ENCODE measurements around the gene BMPR1A.

Gene BMPR1A

GRCh38 chr10:86756511-86757112, at the start of gene BMPR1A:
Gene BMPR1A (plus strand): TSS chr10:86756619. CDS start chr10:86876019, 119,400 bp downstream.
- no peak for DNase-seq

DNA sequence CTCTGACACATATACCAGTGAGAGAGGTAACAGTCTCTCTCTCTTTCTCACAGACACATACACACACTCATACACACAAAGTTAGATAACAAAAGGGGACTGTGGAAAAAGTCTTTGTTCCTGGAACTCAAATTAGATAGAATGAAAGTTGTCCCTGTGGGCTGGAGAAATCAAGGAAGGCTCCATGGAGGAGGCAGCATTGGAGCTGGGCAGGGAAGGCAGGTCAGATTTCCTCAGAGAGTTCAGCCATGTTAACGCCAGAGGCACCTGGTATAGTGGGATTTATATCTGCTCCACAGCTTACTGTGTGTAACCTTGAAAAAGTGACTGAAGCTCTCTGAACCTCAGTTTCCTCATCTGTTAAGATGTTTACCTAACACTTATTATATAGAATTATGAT, 49.4 kb upstream of the BMPR1A start:
- DNase-seq, result no peak

- DNase-seq, result no peak
Measured at GRCh38 chr10:86707505-86707904, 48.9 kb upstream of the BMPR1A start.

DNA sequence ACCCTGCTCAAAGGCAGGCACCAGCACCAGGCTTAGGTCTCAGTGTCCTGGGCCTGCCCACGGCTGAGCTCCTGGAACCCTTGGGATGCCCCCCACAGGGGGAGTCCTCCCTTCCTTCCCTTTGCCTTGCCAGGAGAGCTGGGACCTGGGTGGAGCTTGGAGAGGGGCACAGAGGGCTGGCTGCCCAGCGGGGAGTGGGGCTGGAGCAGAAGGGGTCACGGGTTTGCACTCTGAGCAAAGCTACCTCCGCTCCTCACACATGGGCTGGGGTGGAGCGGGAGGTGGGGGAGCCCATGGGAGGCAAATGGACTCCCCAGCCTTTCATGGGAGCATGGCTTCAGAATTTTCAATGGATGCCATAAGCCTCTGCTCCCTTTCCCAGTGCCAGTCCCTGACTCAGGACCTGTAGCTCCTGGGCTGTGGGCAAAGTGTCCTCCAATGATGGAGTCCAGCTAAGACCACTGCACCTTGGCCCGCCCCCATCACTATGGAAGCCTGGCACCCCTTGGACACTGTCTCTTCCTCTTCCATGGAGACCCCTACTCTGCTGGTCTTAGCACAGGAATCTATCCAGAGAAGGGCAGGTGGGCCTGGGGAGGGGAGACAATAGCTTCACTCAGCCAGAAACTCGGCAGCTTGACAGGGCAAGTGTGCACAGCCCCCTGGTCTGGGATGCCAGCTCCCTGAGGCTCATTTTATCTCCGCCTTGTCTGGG, 48.2 kb upstream of the BMPR1A start:
- DNase-seq, result no peak

GRCh38 chr10:86708783-86709380, 47.5 kb upstream of the BMPR1A start:
- no peak for DNase-seq

DNA sequence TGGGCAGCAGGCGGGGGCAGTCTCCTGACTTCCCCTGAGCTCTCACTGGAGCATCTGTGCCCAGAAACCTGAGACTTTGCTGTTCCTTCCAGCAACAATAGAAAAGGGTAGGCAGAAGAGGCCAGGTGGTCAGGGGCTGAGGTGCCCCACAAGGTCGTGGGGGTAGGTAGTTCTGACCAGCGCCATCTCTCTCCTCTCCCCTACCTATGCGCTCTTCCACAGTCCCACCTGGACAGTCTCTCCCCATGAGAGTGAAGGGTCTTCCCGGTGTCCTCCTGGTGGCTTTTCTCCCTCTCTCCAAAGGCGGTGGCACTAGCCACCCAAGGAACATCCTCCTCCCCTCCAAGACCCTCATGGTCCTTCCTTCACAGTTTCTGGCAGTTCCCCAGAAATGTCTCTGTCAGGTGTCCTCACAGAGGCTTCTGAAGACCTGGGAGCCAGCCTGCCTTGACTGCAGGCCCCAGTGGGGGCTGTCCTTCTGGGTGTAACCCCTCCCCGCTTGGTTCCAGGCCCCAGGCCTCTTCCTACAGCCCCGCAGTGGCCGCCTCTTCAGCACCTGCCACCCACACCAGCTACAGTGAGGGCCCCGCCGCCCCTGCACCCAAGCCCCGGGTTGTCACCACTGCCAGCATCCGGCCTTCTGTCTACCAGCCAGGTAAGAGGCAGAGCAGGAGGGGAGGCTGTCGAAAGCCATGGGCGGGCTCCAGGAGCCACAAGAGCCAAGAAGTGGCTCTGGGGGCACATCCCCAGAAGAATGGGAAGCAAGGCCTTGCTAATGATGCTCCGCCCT, 46.8 kb upstream of the BMPR1A start:
- DNase-seq, result no peak

DNA sequence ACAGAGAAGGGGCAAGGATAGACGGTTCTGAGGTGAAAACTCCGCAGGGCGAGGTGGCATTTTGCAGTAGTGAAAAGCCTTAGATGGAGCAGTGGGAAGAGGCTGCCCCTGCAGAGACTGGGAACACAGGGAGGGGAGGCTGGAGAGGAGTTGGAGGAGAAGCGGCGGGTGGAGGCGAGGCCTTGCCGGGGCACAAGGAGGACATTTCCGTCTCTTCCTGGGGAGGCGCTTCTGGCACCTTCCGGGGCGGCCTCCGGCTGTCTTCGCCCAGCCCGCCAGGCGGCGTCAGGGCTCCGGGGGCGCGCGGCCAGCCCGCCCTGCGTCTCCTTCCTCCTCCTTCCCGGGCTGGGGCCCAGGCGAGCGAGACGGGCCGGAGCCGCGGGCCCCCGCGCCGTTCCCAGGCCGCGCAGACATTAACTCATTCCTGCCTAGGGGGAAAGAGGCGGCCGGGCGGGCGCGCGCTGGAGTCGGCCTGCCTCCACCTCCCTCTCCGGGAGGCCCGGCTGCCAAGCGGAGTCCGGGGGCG, 45.4 kb upstream of the BMPR1A start:
- DNase-seq, result no peak

GRCh38 chr10:86711513-86712316, 44.7 kb upstream of the BMPR1A start:
- no peak for DNase-seq

GRCh38 chr10:86712317-86712707, 44.1 kb upstream of the BMPR1A start:
- no peak for DNase-seq

DNA sequence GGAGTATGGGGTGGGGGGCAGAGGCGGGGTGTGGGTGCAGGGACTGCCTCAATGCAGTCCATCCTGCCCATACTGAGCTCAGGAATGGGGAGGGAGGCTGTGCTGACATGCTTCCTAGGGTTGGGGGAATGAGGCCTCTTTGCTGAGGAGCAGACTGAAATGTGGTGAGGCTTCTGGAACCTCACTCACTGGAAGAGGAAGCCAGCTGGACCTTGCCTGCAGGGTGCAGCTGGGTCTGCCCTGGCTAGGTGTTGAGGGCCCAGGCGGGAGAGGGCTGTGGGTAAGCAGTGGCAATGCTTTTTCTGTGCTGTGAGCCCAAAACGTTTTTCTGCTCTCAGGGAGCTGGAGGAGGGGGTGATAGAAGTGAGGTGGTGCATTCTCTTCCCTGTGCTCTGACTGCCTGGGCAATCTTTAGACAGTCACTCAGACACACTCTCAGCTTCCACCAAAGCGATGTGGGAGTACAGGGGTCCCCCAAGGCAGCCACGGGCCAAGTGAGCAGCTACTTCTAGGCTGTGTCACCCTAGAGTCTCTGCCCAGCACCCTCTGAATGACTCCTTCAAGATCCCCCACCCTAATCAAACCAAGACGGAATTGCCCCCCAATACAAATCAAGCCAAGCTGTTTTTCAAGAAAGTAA, 41.1 kb upstream of the BMPR1A start:
- no peak for DNase-seq

DNA sequence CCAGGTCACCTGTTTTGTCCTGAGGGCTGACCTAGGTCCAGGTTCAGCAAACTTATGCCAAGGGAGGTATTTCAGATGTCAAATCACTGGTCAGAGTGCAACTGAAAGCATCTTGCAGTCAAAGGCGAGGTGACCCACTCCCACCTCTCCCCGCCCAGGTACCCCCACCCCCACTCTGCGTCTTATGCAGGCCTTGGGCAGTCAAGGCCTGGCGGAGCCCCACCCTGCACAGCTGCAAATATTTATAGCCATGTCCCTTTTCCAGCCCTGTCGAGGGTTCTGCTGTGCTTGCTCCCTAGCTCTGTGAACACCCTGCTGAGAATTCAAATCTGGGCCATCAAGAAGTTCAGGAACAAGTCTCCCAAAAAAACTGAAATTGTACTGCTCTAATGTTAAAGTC, 40.6 kb upstream of the BMPR1A start:
- DNase-seq, result no peak

- DNase-seq, result no peak
Measured at GRCh38 chr10:86716466-86716865, 40.0 kb upstream of the BMPR1A start.

GRCh38 chr10:86718556-86718955, 37.9 kb upstream of the BMPR1A start:
- no peak for DNase-seq

GRCh38 chr10:86721232-86721631, 35.2 kb upstream of the BMPR1A start:
- no peak for DNase-seq

DNA sequence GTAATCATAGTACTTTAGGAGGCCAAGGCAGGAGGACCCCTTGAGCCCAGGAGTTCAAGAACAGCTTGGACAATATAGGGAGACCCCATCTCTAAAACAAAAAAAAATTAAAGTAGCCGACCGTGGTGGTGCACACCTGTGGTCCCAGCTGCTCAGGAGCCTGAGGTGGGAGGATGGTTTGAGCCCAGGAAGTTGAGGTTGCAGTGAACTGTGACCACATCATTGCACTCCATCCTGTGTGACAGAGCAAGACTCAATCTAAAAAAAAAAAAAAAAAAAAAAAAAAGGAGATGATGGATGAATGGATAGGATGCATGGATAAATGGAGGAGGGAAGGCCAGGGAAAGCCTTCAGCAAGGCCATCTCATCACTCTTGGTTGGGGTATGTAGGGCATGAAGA, 33.4 kb upstream of the BMPR1A start:
- DNase-seq, result no peak

DNA sequence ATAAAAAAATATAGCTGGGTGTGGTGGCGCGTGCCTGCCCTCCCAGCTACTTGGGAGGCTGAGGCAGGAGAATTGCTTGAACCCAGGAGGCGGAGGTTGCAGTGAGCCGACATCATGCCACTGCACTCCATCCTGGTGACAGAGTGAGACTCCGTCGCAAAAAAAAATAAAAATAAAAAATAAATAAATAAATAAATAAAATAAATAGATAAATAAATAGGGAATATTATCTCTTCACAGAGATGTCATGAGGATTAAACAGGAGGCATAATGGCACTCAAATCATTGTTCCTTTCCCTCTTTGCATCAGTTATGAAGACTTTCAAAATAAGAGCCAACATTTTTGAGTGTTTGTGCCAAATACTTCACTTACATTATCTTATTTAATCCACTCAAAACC, 32.0 kb upstream of the BMPR1A start:
- no peak for DNase-seq

- no peak for DNase-seq
Measured at GRCh38 chr10:86725980-86726676, 30.3 kb upstream of the BMPR1A start.

DNA sequence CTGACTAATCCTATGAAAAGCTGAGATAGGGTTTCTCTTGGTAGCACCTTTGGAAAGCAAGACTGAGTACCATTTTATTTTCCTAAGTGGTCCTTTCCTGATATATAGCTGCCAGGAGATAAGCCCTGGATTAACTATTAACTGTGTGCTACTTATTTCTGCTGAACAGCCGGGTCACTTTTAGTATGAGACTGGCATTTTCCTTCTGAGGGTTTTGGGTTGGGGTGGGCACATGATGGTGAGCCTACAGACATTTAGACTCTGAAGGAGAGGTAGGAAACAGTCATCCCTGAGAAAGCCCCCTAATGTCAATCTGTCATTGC, 29.8 kb upstream of the BMPR1A start:
- no peak for DNase-seq

DNA sequence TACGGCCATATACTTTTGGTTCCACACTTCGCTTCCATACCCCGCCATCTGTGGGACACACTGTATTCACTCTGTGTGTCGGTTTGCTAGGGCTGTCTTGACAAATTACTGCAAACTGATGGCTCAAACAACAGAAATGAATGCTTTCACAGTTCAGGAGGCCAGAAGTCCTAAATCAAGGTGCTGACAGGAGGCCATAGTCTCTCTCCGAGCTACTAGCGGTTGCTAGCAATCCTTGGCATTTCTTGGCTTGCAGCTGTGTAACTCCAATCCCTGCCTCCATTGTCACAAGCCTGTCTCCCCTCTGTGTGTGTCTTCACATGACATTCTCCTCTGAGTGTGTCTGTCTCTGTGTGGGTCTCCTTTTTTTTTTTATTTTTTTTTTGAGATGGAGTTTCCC, 28.9 kb upstream of the BMPR1A start:
- DNase-seq, result no peak

GRCh38 chr10:86728056-86728455, 28.4 kb upstream of the BMPR1A start:
- DNase-seq, result no peak

DNA sequence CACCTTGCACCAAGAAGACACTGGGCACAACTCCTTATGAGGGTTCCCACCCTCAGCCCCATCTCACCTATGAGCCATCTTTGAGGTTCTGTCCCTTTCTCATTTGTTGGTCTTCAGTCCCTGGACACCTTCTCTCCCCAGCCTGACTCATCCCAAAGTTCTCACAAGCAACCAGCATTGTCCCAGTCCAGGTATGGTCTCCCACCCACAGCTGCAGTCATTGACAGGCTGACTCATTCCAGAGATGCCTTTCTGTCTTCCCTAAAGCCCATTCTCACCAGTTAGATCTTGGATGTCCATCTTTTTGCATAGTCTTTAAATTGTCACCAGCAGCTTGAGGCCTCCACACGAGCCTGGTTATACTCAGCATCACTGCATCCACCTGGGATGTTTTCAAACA, 26.7 kb upstream of the BMPR1A start:
- no peak for DNase-seq

DNA sequence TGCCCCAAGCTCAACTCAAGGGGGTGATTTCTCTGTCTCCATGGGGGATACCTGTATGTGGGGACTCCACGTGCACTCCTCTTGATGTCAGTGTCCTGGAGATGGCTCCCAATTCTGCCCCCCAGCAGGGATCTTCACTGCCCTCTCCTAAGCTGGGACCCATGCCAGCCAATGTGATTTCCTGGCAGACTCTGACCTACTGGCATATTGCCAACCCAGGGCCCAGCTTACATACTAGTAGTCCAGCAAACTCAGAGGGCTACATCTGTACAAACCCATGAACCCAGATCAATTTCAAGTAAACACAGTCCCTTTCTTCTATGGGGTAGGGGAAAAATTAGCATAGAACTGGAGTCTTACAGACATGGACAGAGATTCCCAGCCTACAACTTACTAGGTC, 26.2 kb upstream of the BMPR1A start:
- no peak for DNase-seq
